Fibroblast of mammary gland (primary cell): Measurements from ENCODE around the gene KRT23.
A peak's percentile ranks its signal among the peaks of the same experiment; 100 is the strongest.

Source experiments
- DNase-seq: peaks from one replicate; pipeline ENCODE4 v3.0.0-alpha.2; 2010; ENCODE audit warnings: low read depth
- H3K4me3 ChIP-seq: 2 replicates; pipeline ENCODE4 v1.5.1; 2011; ENCODE audit warnings: low read depth, mild to moderate bottlenecking, low read length, moderate library complexity; ENCODE audit not compliant: control insufficient read depth
- CTCF ChIP-seq: conservative IDR thresholded peaks from 2 replicates; pipeline ENCODE4 v1.5.1; 2011; ENCODE audit warnings: low read depth, low read length, inconsistent platforms; ENCODE audit not compliant: control insufficient read depth, insufficient read depth

KRT23 gene

GRCh38 chr17:40906613-40907012 lies 30.8 kb downstream of the KRT23 start:
- no peak overlapping the region for H3K4me3 ChIP-seq
- DNase-seq = no peak
- TF ChIP-seq CTCF = no peak

- no peak for TF ChIP-seq CTCF
- no peak overlapping the region for H3K4me3 ChIP-seq
- DNase-seq = no peak
These were observed 32.1 kb downstream of the KRT23 start for GRCh38 chr17:40905370-40905769.

GRCh38 chr17:40903129-40903847 lies 34.2 kb downstream of the KRT23 start:
- DNase-seq = peak; percentile 80
- TF ChIP-seq CTCF = no peak

GRCh38 chr17:40902498-40902897 lies 34.9 kb downstream of the KRT23 start:
- DNase-seq = no peak
- no peak overlapping the region for H3K4me3 ChIP-seq
- TF ChIP-seq CTCF = no peak

More at GRCh38 chr17:40903129-40903847, 34.2 kb downstream of the KRT23 start:
- no peak overlapping the region for H3K4me3 ChIP-seq

- H3K4me3 ChIP-seq = no peak overlapping the region
- TF ChIP-seq CTCF = no peak
- DNase-seq = peak; percentile 52
These were observed 35.4 kb downstream of the KRT23 start for GRCh38 chr17:40901981-40902474.

- no peak for DNase-seq
- no peak overlapping the region for H3K4me3 ChIP-seq
- no peak for TF ChIP-seq CTCF
These were observed 36.6 kb downstream of the KRT23 start for GRCh38 chr17:40900809-40901356.
